Activated CD4-positive, alpha-beta T cell treated with anti-CD3 and anti-CD28 coated beads for 36 hours (primary cell): ENCODE measurements around the gene SLIT1. TPM values are rescaled to one million over a fixed set of nuclear protein-coding genes. Genes with fewer than 3 reads are reported as not detected.
"Not testable (repeated sequence)": the region's sequence is repeated elsewhere in the genome, so short reads cannot be mapped to it uniquely, and the experiment has no call there.

ENCODE experiments used
- ATAC-seq: fragments of 200-7000 bp; cut with Tn5 transposase; one replicate; pipeline ENCODE4 v1.10.0; 2021; ENCODE audit warnings: mild to moderate bottlenecking, moderate library complexity
- CTCF ChIA-PET: fragments of 350-600 bp; sonication (Branson Sonifier 250); formaldehyde crosslinking; loops from one replicate; lab custom pipeline; 2021; ENCODE audit warnings: antibody characterized with exemption; lab: Charles Lee
- POLR2A ChIA-PET: fragments of 350-600 bp; sonication (Branson Sonifier 250); formaldehyde crosslinking; loops from one replicate; lab custom pipeline; 2021; ENCODE audit warnings: antibody characterized with exemption, inconsistent platforms; lab: Charles Lee
- DNase-seq: peaks from one replicate; pipeline ENCODE4 v3.0.0-alpha.2; 2020
- H3K27ac Mint-ChIP-seq: one replicate; pipeline ENCODE4 v1.8.0; 2021; ENCODE audit warnings: mixed read lengths
- H3K27me3 Mint-ChIP-seq: one replicate; pipeline ENCODE4 v1.8.0; 2021; ENCODE audit warnings: mixed read lengths
- H3K36me3 Mint-ChIP-seq: one replicate; pipeline ENCODE4 v1.8.0; 2021; ENCODE audit warnings: low read depth, mixed read lengths
- H3K4me1 Mint-ChIP-seq: one replicate; pipeline ENCODE4 v1.8.0; 2021; ENCODE audit warnings: mixed read lengths
- H3K4me3 Mint-ChIP-seq: one replicate; pipeline ENCODE4 v1.8.0; 2021; ENCODE audit warnings: mild to moderate bottlenecking, moderate library complexity, mixed read lengths
- H3K9me3 Mint-ChIP-seq: one replicate; pipeline ENCODE4 v1.8.0; 2021; ENCODE audit warnings: low read depth, mixed read lengths
- intact Hi-C, 2 experiments: fragments of 100-400 bp; cut with DNase I in 1 of 2; cut with micrococcal nuclease in 1 of 2; formaldehyde crosslinking; loops; one replicate each; pipeline versions ENCODE4 v1.14.2 to v1.15.1; 2022 to 2024; cut with DNase I, micrococcal nuclease
- total RNA-seq, 2 experiments: library from RNA; stranded (reverse); gene quantifications; one replicate each; pipeline ENCODE4 v1.2.3, GENCODE V29; 2021

The SLIT1 gene
- total RNA-seq, 2 experiments from 2014 or later: 0.94 to 1.4 TPM

DNA sequence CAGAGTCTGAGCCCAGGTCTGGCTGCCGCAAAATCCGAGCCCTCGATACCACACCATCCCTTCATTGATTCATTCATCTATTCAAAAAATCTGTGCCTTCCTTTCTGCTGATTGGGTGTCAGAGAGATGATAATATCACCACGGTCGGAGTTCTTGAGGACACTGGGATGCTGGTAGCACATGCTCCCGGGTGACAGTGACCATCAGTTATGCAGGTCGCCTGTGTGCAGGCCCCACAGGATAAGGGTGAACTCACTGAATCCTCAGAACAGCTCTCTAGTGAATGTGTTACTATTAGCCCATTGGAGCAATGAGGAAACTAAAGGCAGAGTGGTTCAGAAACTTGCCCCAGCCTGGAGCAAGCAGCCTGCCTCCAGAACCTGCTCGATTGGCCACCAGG is 145.1 kb downstream of the SLIT1 start:
- Mint-ChIP-seq H3K27me3 (no peaks in the 10 kb centered on the region), H3K4me1 (peaks cover 12% of the 10 kb centered on the region), H3K9me3 (no peaks in the 10 kb centered on the region), H3K4me3 (no peak overlapping the region), H3K36me3 (no peaks in the 10 kb centered on the region), H3K27ac (no peak overlapping the region)
- no peak for ATAC-seq
- intact Hi-C loops: no loop called here
- POLR2A ChIA-PET: no interaction called here
- DNase-seq: no peak
- CTCF ChIA-PET: interaction anchor here (1.0 to 2.6 kb wide), 2 partner anchors 15 to 19 kb away, joined by 3 to 9 read pairs; no protein-coding TSS in a partner anchor

DNA sequence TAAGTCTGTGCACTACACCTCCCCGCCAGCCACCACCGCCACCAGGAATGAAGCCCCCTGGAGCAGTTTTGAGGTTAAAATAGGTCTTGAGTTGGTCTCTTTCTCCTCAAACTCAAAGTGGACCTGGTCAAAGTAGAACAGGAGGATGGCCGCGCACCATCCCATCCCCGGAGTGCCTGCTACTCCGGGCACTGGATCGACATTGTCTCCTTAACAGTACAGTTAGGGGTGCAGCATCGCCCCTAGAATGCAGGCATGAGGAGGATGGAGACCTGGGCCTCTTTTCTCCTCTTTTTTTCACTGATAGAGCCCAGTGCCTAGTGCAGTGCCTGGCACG is 145.5 kb downstream of the SLIT1 start:
- peaks cover 12% of the 10 kb centered on the region for H3K4me1 Mint-ChIP-seq
- DNase-seq (no peak), ATAC-seq (no peak)
- no peaks in the 10 kb centered on the region for H3K36me3 Mint-ChIP-seq
- H3K4me3 Mint-ChIP-seq: no peak overlapping the region
- CTCF ChIA-PET: interaction anchor here (4.4 kb wide), 1 partner anchor 169 kb away, joined by 51 read pairs; no protein-coding TSS in a partner anchor
- intact Hi-C loops: no loop called here
- H3K27me3 Mint-ChIP-seq: no peaks in the 10 kb centered on the region
- H3K9me3 Mint-ChIP-seq: no peaks in the 10 kb centered on the region
- POLR2A ChIA-PET: no interaction called here
- H3K27ac Mint-ChIP-seq: no peak overlapping the region

DNA sequence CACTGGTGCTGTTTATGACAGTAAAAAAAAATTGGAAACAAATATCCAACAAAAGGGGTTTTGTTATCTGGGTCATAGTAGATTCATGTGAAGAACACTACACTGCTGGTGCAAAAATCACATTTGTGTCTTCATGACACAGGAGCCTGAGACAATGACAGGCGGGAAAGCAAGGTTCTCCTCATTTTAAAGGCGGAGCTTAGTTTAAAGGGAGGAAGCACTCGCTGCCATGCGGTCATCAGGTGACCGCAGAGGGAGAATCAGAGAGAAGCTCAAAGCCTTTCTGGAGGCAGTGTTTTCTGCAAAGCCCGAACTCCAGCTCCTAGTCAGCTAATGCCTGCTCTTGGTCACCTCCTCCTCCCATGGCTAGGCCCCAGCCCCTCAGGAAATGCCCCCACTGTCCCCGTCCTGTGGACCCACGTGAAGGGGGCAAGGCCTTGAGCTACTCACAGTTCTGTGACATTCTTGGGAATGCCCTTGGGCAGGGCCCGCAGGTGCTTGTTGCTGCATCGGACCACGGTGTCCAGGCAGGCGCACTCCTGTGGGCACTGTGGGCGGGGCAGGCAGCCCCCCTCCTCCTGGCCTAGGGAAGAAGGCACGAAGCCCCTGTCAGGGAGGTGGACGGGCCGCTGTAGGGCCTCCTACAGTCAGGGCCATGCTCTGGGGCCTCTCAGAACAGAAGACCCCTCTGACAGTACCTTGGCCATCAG is 146.1 kb downstream of the SLIT1 start:
- intact Hi-C loops: no loop called here
- DNase-seq: no peak
- H3K4me1 Mint-ChIP-seq: peaks cover 12% of the 10 kb centered on the region
- no peak overlapping the region for H3K4me3 Mint-ChIP-seq
- no peaks in the 10 kb centered on the region for H3K27me3 Mint-ChIP-seq
- no peaks in the 10 kb centered on the region for H3K9me3 Mint-ChIP-seq
- POLR2A ChIA-PET: no interaction called here
- H3K36me3 Mint-ChIP-seq: no peaks in the 10 kb centered on the region
- CTCF ChIA-PET: interaction anchor here (0.9 to 6.4 kb wide), 4 partner anchors 14 to 170 kb away, joined by 5 to 89 read pairs (median 42); no protein-coding TSS in a partner anchor
- no peak overlapping the region for H3K27ac Mint-ChIP-seq
- ATAC-seq: no peak

DNA sequence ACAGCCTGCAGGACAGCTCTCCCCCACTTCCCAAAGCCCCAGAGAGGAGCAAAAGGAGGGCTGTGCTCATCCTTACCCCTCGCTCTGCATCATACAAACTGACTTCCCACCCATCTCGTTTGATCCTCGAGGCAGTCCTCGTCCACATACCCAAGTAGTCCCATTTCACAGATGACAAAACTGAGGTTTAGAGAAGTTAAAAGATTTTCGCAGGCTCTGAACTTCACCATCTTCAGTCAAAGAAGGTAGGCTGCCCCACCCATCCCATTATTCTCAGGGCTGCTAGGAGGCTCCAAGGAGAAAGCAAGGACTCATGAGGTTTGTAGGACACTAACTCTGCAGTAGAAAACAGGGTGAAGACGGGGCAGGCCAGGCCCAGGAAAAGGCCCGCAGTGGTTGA is 147.1 kb downstream of the SLIT1 start:
- no peak overlapping the region for H3K4me3 Mint-ChIP-seq
- H3K27ac Mint-ChIP-seq: no peak overlapping the region
- no peak for DNase-seq
- CTCF ChIA-PET: interaction anchor here (0.6 to 6.4 kb wide), 18 partner anchors 12 to 979 kb away, joined by 3 to 89 read pairs (median 5); no protein-coding TSS in a partner anchor
- H3K36me3 Mint-ChIP-seq: no peaks in the 10 kb centered on the region
- POLR2A ChIA-PET: no interaction called here
- no peak for ATAC-seq
- H3K4me1 Mint-ChIP-seq: peaks cover 12% of the 10 kb centered on the region
- H3K9me3 Mint-ChIP-seq: no peaks in the 10 kb centered on the region
- intact Hi-C loops: no loop called here
- no peaks in the 10 kb centered on the region for H3K27me3 Mint-ChIP-seq

DNA sequence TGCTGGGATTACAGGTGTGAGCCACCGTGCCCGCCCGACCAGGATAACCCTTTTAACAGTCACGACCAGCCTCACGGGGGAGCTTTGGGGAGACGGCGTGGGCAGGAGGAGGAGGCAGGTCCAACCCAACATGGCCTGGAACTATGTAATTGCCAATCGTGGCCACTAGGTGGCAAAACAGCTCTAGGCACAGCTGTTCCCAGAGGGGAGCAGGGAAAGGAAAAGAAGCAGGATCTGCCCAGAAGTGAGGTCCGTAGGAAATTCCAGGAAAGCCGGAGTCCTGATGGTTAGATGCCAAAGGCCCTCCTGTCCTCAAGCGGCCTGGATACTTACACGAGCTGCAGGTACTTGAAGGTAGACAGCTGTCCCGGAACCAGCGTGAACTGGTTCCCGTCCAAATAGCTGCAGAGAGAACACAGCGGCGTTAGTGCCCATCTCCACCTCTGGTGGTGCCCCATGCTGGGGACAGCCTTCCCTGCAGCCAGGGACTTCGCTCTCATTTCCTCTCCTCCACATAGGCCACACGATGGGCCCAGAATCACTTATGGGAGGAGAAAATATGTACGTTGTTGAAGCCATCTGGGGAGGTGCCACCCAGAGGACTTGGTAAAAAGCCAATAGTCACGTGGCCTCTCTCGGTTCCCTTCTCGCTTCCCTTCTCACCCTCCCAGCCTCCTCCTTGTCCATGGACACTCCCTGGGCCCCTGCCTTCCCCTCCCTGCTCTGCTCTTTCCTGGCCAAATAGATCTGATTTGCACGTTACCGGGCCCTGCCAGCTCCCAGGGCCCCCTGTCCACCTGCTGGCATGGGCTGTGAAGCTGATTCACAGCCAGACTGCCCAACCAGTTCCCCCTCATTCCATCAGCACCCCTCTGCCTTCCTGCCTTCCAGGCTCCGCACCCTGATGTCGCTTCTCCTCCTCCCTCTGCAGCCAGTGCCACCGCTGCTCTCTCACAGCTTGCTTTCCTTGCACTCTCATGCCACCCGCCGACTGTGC is 148.1 kb downstream of the SLIT1 start:
- POLR2A ChIA-PET: no interaction called here

DNA sequence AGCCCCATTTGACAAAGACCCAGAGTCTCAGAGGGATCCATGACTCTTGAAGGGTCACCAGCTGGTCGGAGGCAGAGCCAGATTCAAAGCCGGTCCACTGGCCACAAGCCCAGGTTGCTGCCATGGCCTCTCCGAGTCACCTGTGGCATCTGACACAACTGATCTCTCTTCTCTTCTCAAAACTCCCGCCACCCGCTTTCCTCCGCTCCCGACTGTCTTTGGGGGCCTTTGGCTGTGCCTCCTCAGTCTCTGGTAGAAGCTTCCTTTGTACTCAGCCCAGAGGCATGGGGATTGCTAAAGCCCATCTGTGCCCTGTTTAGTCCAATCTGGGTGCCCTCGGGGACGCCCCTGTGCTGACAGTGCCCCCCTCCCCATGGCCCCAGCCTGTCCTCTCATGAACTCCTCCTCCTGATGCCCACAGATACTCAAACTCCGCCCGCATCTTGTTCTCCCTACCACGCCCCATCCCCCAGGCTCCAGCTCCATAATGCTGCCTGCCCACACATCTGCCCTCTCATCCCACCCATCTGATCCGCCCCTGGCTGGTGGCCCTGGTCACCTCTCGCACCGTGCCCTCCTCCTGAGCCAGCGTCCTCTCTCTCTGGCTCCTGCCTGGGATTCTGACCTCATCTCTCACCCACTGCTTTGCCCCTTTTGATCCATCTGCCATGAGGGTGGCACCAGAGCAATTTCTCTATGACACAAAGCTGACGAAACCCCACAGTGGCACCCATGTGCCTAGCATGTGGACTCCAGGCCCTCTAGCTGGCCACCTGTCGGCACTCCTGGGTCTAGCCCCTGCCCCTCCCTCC is 150.6 kb downstream of the SLIT1 start:
- Mint-ChIP-seq H3K36me3 (no peaks in the 10 kb centered on the region), H3K27ac (no peak overlapping the region), H3K4me3 (no peak overlapping the region), H3K27me3 (no peaks in the 10 kb centered on the region), H3K9me3 (no peaks in the 10 kb centered on the region), H3K4me1 (peaks cover 12% of the 10 kb centered on the region)
- ATAC-seq (no peak), DNase-seq (no peak)
- ChIA-PET CTCF (interaction anchor here (0.5 to 6.4 kb wide), 5 partner anchors 10 to 643 kb away, joined by 3 to 89 read pairs (median 4); no protein-coding TSS in a partner anchor), POLR2A (no interaction called here)
- intact Hi-C loops: no loop called here

More for the DNA sequence above, 148.1 kb downstream of the SLIT1 start:
- CTCF ChIA-PET: interaction anchor here (0.5 to 6.4 kb wide), 62 partner anchors 9 to 663 kb away, joined by 3 to 89 read pairs (median 4); no protein-coding TSS in a partner anchor
- Mint-ChIP-seq H3K27ac (no peak overlapping the region), H3K9me3 (no peaks in the 10 kb centered on the region), H3K4me3 (peak overlapping the region; percentile 45), H3K36me3 (no peaks in the 10 kb centered on the region), H3K4me1 (peaks cover 12% of the 10 kb centered on the region), H3K27me3 (no peaks in the 10 kb centered on the region)
- DNase-seq: peak; percentile 87
- ATAC-seq: peak; percentile 96
- intact Hi-C loops: loop anchor here in 1 of 2 experiments (1.0 kb wide), 1 partner anchor 173 kb away; no protein-coding TSS in a partner anchor

DNA sequence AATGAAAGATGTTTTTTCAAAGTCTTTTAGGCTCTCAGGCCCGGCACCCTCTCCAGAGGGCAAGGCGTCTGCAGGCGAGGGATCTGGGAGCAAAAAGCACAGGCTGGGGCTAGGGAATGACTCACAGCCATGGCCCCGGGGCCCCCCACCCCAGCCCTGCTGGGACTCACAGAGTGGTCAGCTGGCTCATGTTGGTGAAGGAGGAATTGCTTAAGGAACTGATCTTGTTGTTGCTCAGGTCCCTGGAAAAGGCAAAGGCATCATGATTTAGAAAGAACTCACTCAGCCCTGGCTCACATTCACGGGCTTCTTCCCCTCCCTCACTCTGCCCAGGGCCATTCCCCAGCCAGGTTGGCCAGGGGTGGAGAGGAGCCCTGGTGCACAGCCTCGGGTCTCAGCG is 151.5 kb downstream of the SLIT1 start:
- ATAC-seq (no peak), DNase-seq (no peak)
- ChIA-PET CTCF (interaction anchor here (1.0 to 6.4 kb wide), 2 partner anchors 9 to 162 kb away, joined by 3 to 89 read pairs; no protein-coding TSS in a partner anchor), POLR2A (no interaction called here)
- Mint-ChIP-seq H3K27me3 (no peaks in the 10 kb centered on the region), H3K4me3 (no peak overlapping the region), H3K4me1 (peaks cover 12% of the 10 kb centered on the region), H3K9me3 (no peaks in the 10 kb centered on the region), H3K36me3 (no peaks in the 10 kb centered on the region), H3K27ac (no peak overlapping the region)
- intact Hi-C loops: no loop called here

DNA sequence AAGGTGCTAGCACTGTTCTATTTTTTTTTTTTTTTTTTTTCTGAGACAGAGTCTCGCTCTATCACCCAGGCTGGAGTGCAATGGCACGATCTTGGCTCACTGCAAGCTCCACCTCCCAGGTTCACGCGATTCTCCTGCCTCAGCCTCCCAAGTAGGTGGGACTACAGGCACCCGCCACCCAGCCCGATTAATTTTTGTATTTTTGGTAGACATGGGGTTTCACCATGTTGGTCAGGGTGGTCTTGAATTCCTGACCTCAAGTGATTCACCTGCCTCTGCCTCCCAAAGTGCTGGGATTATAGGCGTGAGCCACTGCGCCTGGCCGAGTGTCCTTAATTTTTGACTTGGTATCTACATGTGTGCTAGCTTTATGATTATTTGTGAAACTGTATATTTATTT is 151.9 kb downstream of the SLIT1 start:
- H3K9me3 Mint-ChIP-seq, H3K4me3 Mint-ChIP-seq, ATAC-seq, intact Hi-C loops, H3K27ac Mint-ChIP-seq, POLR2A ChIA-PET, H3K36me3 Mint-ChIP-seq, H3K27me3 Mint-ChIP-seq, DNase-seq: not testable (repeated sequence)
- peaks cover 12% of the 10 kb centered on the region for H3K4me1 Mint-ChIP-seq
- CTCF ChIA-PET: interaction anchor here (1.0 to 6.4 kb wide), 2 partner anchors 8 to 163 kb away, joined by 3 to 89 read pairs; no protein-coding TSS in a partner anchor

DNA sequence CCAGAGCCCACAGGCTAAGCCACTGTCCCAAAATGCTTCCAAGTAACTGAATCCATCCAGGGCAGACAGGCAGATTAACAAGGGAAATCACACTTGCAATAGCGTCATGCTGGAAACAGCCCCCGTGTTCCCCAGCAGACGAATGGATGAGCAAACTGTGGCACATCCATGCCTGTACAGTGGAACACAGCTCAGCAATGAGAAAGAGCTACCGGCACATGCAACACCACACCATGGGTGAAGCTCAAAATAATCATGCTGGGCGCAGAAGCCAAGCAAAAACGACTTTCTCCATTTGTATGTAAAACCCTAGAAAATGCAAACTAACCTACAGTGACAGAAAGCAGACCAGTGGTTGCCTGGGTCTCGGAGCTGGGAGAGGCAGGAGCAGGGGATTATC is 153.1 kb downstream of the SLIT1 start:
- no peak for ATAC-seq
- H3K4me3 Mint-ChIP-seq: no peak overlapping the region
- H3K27me3 Mint-ChIP-seq: no peaks in the 10 kb centered on the region
- peaks cover 5% of the 10 kb centered on the region for H3K4me1 Mint-ChIP-seq
- no peaks in the 10 kb centered on the region for H3K36me3 Mint-ChIP-seq
- intact Hi-C loops: no loop called here
- ChIA-PET POLR2A (no interaction called here), CTCF (interaction anchor here (0.6 to 0.7 kb wide), 2 partner anchors 178 to 234 kb away, joined by 3 read pairs; no protein-coding TSS in a partner anchor)
- H3K27ac Mint-ChIP-seq: no peak overlapping the region
- H3K9me3 Mint-ChIP-seq: no peaks in the 10 kb centered on the region
- DNase-seq: no peak

DNA sequence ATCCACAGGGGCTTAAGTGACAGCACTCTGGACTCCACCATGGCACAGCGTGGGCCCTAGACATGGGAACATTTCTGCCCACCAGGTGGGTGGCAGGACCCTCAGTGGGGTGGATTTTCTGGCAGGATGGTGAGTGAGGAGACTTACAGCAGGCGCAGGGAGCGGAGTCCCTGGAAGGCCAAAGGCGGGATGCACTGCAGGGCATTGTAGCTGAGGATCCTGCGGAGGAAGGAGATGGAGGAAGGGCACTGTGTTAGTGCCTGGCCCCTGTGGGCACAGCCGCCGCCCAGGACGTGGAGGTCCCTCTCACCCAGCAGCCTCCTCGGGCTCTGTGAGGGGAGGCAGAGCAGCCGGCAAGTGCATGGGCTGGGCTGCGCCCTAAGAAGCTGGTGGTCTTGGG is 154.3 kb downstream of the SLIT1 start:
- Mint-ChIP-seq H3K4me3 (no peak overlapping the region), H3K36me3 (no peaks in the 10 kb centered on the region), H3K27ac (no peak overlapping the region), H3K27me3 (no peaks in the 10 kb centered on the region), H3K4me1 (no peaks in the 10 kb centered on the region), H3K9me3 (no peaks in the 10 kb centered on the region)
- DNase-seq (no peak), ATAC-seq (no peak)
- POLR2A ChIA-PET: no interaction called here
- CTCF ChIA-PET: no interaction called here
- intact Hi-C loops: no loop called here
